Chondrocyte (in vitro differentiated cells): Measurements from ENCODE around the gene EPHB1. TPM values are rescaled to one million over a fixed set of nuclear protein-coding genes. Genes with fewer than 3 reads are reported as not detected.

Source experiments
- DNase-seq: peaks from one replicate; pipeline ENCODE4 v3.0.0; 2021; ENCODE audit warnings: mixed read lengths, low spot score
- H3K27ac Mint-ChIP-seq: one replicate; pipeline ENCODE4 v1.8.0; 2021; ENCODE audit warnings: mild to moderate bottlenecking, moderate library complexity, mixed read lengths; ENCODE audit not compliant: unreplicated experiment
- H3K27me3 Mint-ChIP-seq: 2 replicates; pipeline ENCODE4 v1.8.0; 2021; ENCODE audit warnings: low read depth, mixed read lengths
- H3K36me3 Mint-ChIP-seq: 2 replicates; pipeline ENCODE4 v1.8.0; 2021; ENCODE audit warnings: low read depth, mixed read lengths
- H3K4me1 Mint-ChIP-seq: 2 replicates; pipeline ENCODE4 v1.8.0; 2021; ENCODE audit warnings: low read depth, mild to moderate bottlenecking, mixed read lengths
- H3K4me3 Mint-ChIP-seq: one replicate; pipeline ENCODE4 v1.8.0; 2021; ENCODE audit warnings: mild to moderate bottlenecking, moderate library complexity, mixed read lengths; ENCODE audit not compliant: unreplicated experiment
- H3K9me3 Mint-ChIP-seq: 2 replicates; pipeline ENCODE4 v1.8.0; 2021; ENCODE audit warnings: low read depth, mixed read lengths
- total RNA-seq: library from RNA; stranded (reverse); gene quantifications from 3 replicates; pipeline ENCODE4 v1.2.1, GENCODE V29; 2021
- TF ChIP-seq, protein P1 (sequence below): fragments of 200-600 bp; sonication (generic); IDR thresholded peaks from 2 replicates; pipeline ENCODE4 v1.5.0; 2021; ENCODE audit warnings: antibody characterized with exemption, mild to moderate bottlenecking, moderate library complexity

The EPHB1 gene
- total RNA-seq, 1 donor from 2014 or later: 1.7 TPM

DNA sequence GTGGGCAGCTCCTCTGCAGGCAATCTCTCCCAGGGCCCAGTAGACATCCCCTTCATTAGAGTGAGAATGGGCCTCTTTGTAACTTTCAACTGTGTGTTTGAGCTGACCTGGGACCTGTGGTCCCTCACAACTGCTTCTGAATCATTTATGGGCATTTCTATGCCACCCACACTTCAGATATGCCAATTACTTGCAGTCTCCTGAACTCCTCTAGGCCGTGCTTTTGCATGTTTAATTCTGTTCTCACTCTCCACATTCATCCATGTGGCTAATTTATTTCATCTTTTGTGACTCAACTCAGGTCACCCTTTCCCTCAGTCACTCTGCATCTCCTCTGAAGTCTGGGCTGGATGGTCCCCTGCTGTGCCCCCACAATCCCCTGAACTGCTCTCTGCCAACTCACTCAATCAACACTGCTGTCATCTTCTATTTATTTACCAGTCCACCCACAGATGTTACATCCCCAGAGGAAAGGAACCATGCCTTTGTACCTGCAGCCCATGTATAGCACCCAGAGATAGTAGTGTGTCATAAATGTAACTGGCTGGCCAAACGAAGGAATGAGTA, 364.7 kb downstream of the EPHB1 start:
- TF ChIP-seq, protein P1, sequence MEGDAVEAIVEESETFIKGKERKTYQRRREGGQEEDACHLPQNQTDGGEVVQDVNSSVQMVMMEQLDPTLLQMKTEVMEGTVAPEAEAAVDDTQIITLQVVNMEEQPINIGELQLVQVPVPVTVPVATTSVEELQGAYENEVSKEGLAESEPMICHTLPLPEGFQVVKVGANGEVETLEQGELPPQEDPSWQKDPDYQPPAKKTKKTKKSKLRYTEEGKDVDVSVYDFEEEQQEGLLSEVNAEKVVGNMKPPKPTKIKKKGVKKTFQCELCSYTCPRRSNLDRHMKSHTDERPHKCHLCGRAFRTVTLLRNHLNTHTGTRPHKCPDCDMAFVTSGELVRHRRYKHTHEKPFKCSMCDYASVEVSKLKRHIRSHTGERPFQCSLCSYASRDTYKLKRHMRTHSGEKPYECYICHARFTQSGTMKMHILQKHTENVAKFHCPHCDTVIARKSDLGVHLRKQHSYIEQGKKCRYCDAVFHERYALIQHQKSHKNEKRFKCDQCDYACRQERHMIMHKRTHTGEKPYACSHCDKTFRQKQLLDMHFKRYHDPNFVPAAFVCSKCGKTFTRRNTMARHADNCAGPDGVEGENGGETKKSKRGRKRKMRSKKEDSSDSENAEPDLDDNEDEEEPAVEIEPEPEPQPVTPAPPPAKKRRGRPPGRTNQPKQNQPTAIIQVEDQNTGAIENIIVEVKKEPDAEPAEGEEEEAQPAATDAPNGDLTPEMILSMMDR: no peak
- Mint-ChIP-seq H3K4me3 (no peak overlapping the region), H3K27ac (no peak overlapping the region), H3K9me3 (no peaks in the 10 kb centered on the region), H3K36me3 (no peaks in the 10 kb centered on the region), H3K27me3 (no peaks in the 10 kb centered on the region), H3K4me1 (no peaks in the 10 kb centered on the region)
- no peak for DNase-seq

DNA sequence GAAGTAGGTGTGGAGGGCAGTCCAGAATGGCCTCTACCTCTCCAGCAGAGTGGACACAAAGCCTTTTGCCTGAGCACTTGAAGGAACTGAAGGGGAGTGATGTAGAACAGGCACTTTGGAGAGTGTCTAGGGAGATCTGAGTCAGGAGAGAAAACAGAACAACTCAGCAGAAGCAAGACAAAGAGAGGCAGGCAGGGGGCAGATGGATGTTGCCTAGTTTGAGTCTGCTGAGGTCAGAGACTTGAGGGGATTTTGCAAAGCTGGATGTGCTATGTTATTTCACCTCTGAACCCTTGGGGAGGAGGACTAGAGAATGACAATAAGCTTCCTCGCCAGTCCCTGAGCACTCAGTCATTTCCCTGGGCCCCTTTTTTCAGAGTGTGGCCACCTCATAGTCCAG, 366.4 kb downstream of the EPHB1 start:
- Mint-ChIP-seq H3K9me3 (no peaks in the 10 kb centered on the region), H3K4me3 (no peak overlapping the region), H3K27me3 (no peaks in the 10 kb centered on the region), H3K4me1 (no peaks in the 10 kb centered on the region), H3K36me3 (no peaks in the 10 kb centered on the region), H3K27ac (no peak overlapping the region)
- no peak for DNase-seq
- TF ChIP-seq, protein P1: no peak

DNA sequence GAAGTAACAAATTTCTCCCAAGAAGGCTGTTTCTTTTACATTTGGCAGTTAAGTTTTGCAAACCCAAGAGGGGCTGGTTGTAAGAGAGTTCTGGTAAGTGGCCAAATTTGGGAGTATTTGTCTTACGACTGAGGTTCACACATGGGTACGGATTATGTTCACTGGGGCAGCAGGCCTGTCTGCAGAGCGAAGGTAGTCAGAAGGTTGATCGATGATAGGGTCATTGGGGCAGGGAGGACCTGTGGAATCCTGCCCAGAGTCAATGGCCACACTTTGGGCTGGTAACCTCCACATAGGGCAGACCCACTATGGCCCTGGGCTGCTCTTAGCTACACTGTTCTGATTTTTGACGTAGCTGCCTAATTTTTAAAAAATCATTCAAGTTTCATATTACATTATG, 368.6 kb downstream of the EPHB1 start:
- H3K4me3 Mint-ChIP-seq: no peak overlapping the region
- H3K9me3 Mint-ChIP-seq: no peaks in the 10 kb centered on the region
- no peak overlapping the region for H3K27ac Mint-ChIP-seq
- H3K4me1 Mint-ChIP-seq: no peaks in the 10 kb centered on the region
- DNase-seq: no peak
- H3K36me3 Mint-ChIP-seq: no peaks in the 10 kb centered on the region
- TF ChIP-seq, protein P1: no peak
- no peaks in the 10 kb centered on the region for H3K27me3 Mint-ChIP-seq

DNA sequence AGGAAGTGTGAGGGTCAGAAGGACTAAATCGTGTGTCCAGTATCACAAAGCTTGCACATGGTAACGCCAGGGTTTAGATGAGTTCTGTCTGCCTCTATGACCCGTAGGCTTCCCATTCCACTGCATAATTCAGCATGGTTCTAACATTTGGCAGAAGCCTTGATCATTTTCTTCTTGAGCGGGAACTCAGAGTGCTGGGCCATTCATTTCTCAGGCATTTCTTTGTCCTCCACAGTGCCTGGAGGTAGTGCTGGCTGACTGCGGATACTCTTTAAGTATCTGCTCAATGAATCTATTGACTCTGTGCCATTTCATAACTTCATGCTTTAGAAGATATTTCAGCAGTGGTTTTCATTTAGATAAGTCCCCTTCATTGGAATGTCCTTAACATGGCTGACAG, 370.2 kb downstream of the EPHB1 start:
- H3K27ac Mint-ChIP-seq: no peak overlapping the region
- no peak overlapping the region for H3K4me3 Mint-ChIP-seq
- H3K36me3 Mint-ChIP-seq: no peaks in the 10 kb centered on the region
- TF ChIP-seq, protein P1: no peak
- no peaks in the 10 kb centered on the region for H3K4me1 Mint-ChIP-seq
- H3K9me3 Mint-ChIP-seq: no peaks in the 10 kb centered on the region
- H3K27me3 Mint-ChIP-seq: no peaks in the 10 kb centered on the region
- no peak for DNase-seq

DNA sequence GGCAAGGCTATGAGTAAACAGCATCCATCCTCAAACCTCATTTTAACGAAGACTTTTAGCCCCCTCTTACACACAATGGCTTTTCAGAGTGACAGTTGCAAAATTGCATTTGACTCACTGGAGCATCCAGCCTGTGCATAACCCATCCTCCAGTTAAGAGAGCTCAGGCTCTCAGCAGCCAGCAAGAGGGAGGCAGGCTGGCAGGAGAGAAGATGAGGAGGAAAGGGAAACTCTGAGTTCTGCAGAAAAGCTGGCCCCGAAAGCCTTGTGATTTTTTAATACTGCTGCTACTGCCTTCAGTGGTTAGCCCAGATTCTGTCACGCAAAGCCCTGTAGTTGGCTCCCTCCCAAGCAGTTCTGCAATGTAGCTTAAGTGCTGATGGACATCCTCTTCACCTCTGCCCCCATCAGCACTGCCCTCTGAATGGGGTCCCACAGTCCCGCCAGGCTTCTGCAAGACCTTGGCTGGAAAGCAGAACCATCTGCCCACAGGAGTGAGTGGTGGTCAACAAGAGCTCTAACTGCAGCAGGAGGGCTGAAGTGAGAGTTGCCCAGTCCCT, 371.3 kb downstream of the EPHB1 start:
- no peak for DNase-seq
- H3K4me3 Mint-ChIP-seq: no peak overlapping the region
- no peaks in the 10 kb centered on the region for H3K36me3 Mint-ChIP-seq
- H3K27me3 Mint-ChIP-seq: no peaks in the 10 kb centered on the region
- no peaks in the 10 kb centered on the region for H3K9me3 Mint-ChIP-seq
- TF ChIP-seq, protein P1: no peak
- H3K4me1 Mint-ChIP-seq: no peaks in the 10 kb centered on the region
- H3K27ac Mint-ChIP-seq: no peak overlapping the region
